ENCODE results near the gene RNF31.

RNF31 gene

GRCh38 chr14:24159777-24160498 lies 12.6 kb downstream of the RNF31 start:
- no peak for DNase-seq (ENCODE audit: low read depth in 3 of 3)

- no peak for DNase-seq (ENCODE audit: low read depth in 3 of 3)
Observed at GRCh38 chr14:24160499-24160849, 13.2 kb downstream of the RNF31 start.

- peak; percentile 96 to 100 (median 97) for DNase-seq (ENCODE audit: low read depth in 3 of 3)
Observed at GRCh38 chr14:24160850-24161804, 13.8 kb downstream of the RNF31 start, which contains the start of gene IRF9. TSS of gene IRF9 (plus strand) at chr14:24161265. CDS start at chr14:24162145, 880 bp downstream.

GRCh38 chr14:24162093-24162492 lies 14.8 kb downstream of the RNF31 start:
- peak in 1 of 3 donors; percentile 18 for DNase-seq (ENCODE audit: low read depth in 3 of 3)

GRCh38 chr14:24164518-24164991 lies 17.3 kb downstream of the RNF31 start:
- no peak for DNase-seq (ENCODE audit: low read depth in 3 of 3)

- no peak for DNase-seq (ENCODE audit: low read depth in 3 of 3)
Observed at GRCh38 chr14:24165785-24166184, 18.5 kb downstream of the RNF31 start.

- DNase-seq (ENCODE audit: low read depth in 3 of 3), result no peak
Observed at GRCh38 chr14:24167469-24168114, 20.3 kb downstream of the RNF31 start.

- peak; percentile 42 to 62 (median 46) for DNase-seq (ENCODE audit: low read depth in 3 of 3)
Observed at GRCh38 chr14:24171422-24172260, 24.3 kb downstream of the RNF31 start, which contains the start of gene REC8. TSS of gene REC8 (plus strand) at chr14:24172080. CDS start at chr14:24172553, 473 bp downstream.

GRCh38 chr14:24172261-24172860 lies 25.1 kb downstream of the RNF31 start:
- no peak for DNase-seq (ENCODE audit: low read depth in 3 of 3)

GRCh38 chr14:24172871-24173281 lies 25.6 kb downstream of the RNF31 start:
- DNase-seq (ENCODE audit: low read depth in 3 of 3), result no peak

- DNase-seq (ENCODE audit: low read depth in 3 of 3), result no peak
Observed at GRCh38 chr14:24176599-24176998, 29.3 kb downstream of the RNF31 start.

GRCh38 chr14:24177041-24177825 lies 29.9 kb downstream of the RNF31 start:
- no peak for DNase-seq (ENCODE audit: low read depth in 3 of 3)

- no peak for DNase-seq (ENCODE audit: low read depth in 3 of 3)
Observed at GRCh38 chr14:24177891-24178290, 30.6 kb downstream of the RNF31 start.

GRCh38 chr14:24178399-24179178 lies 31.3 kb downstream of the RNF31 start:
- no peak for DNase-seq (ENCODE audit: low read depth in 3 of 3)

- no peak for DNase-seq (ENCODE audit: low read depth in 3 of 3)
Observed at GRCh38 chr14:24179294-24179960, 32.1 kb downstream of the RNF31 start.

GRCh38 chr14:24179961-24180796 lies 32.9 kb downstream of the RNF31 start:
- no peak for DNase-seq (ENCODE audit: low read depth in 3 of 3)

- DNase-seq (ENCODE audit: low read depth in 3 of 3), result no peak
Observed at GRCh38 chr14:24181371-24182077, 34.2 kb downstream of the RNF31 start.

Measured in stimulated activated CD4-positive, alpha-beta T cell treated with anti-CD3 and anti-CD28 coated beads, TNF-alpha, amount 100 ng/mL, for 48 hours (primary cell).